T-cell (primary cell): ENCODE results near the gene ZNF765. TPM values are rescaled to one million over a fixed set of nuclear protein-coding genes. Genes with fewer than 3 reads are reported as not detected.
"Not testable (repeated sequence)": the region's sequence is repeated elsewhere in the genome, so short reads cannot be mapped to it uniquely, and the experiment has no call there.

Source experiments
- ATAC-seq, 4 experiments: fragments of 200-7000 bp in 3 of 4; fragments of 150-1000 bp in 1 of 4; cut with Tn5 transposase; replicated peaks in 1 of 4; 1 replicate in 3 of 4; 2 replicates in 1 of 4; pipeline ENCODE4 v1.10.0; 2021; ENCODE audit warnings: moderate library complexity in 3 of 4, mild to moderate bottlenecking in 2 of 4, moderate number of reproducible peaks in 1 of 4
- CTCF ChIA-PET, 2 donors: fragments of 300-600 bp; sonication (Branson Sonifier 250); formaldehyde crosslinking; loops; one replicate each; lab custom pipeline; 2022; ENCODE audit warnings: antibody characterized with exemption in 2 of 2; lab: Charles Lee
- POLR2A ChIA-PET, 2 donors: fragments of 300-600 bp; sonication (Branson Sonifier 250); formaldehyde crosslinking; loops; one replicate each; lab custom pipeline; 2022; ENCODE audit warnings: antibody characterized with exemption in 2 of 2; lab: Charles Lee
- DNase-seq, 35 experiments: peaks; one replicate each; pipeline versions ENCODE4 v3.0.0 to v3.0.0-alpha.2; 2013 to 2023
- H3K27ac ChIP-seq: one replicate; pipeline ENCODE4 v1.5.1; 2013; ENCODE audit warnings: low read length
- H3K27me3 ChIP-seq, 2 experiments: replicated peaks in 1 of 2; 1 replicate in 1 of 2; 2 replicates in 1 of 2; pipeline versions ENCODE4 v1.6.1 to v1.7.0; 2013; ENCODE audit warnings: low read length in 1 of 2, mixed read lengths in 1 of 2; ENCODE audit not compliant: control insufficient read depth in 2 of 2, insufficient read depth in 2 of 2; ENCODE audit errors: extremely low read depth in 1 of 2
- H3K36me3 ChIP-seq, 2 donors: 1 replicate in 1 of 2; 2 replicates in 1 of 2; pipeline versions ENCODE4 v1.6.1 to v1.7.0; 2013; ENCODE audit warnings: low read length in 1 of 2; ENCODE audit not compliant: control insufficient read depth in 2 of 2, insufficient read depth in 1 of 2; ENCODE audit errors: extremely low read depth in 1 of 2
- H3K4me1 ChIP-seq, 2 experiments: 1 replicate in 1 of 2; 2 replicates in 1 of 2; pipeline versions ENCODE4 v1.6.1 to v1.7.0; 2013; ENCODE audit warnings: low read length in 2 of 2, mixed read lengths in 1 of 2; ENCODE audit not compliant: insufficient read depth in 2 of 2, control insufficient read depth in 1 of 2; ENCODE audit errors: extremely low read depth in 1 of 2
- H3K4me3 ChIP-seq, 2 donors: 1 replicate in 1 of 2; 2 replicates in 1 of 2; pipeline versions ENCODE4 v1.5.1 to v1.7.0; 2013; ENCODE audit warnings: mild to moderate bottlenecking in 2 of 2, low read length in 1 of 2, moderate library complexity in 1 of 2; ENCODE audit not compliant: control insufficient read depth in 1 of 2; ENCODE audit errors: extremely low read depth in 1 of 2
- H3K9me3 ChIP-seq: 2 replicates; pipeline ENCODE4 v1.7.0; 2013
- H3K27ac Mint-ChIP-seq, 2 donors: one replicate each; pipeline ENCODE4 v1.8.0; 2020 to 2021; ENCODE audit warnings: mild to moderate bottlenecking in 2 of 2, mixed read lengths in 2 of 2
- H3K27me3 Mint-ChIP-seq, 2 donors: one replicate each; pipeline ENCODE4 v1.8.0; 2021 to 2022; ENCODE audit warnings: mixed read lengths in 2 of 2
- H3K36me3 Mint-ChIP-seq: one replicate; pipeline ENCODE4 v1.8.0; 2021; ENCODE audit warnings: mixed read lengths
- H3K4me1 Mint-ChIP-seq, 3 donors: one replicate each; pipeline ENCODE4 v1.8.0; 2020 to 2022; ENCODE audit warnings: mixed read lengths in 3 of 3, mild to moderate bottlenecking in 1 of 3
- H3K4me3 Mint-ChIP-seq, 3 donors: one replicate each; pipeline ENCODE4 v1.8.0; 2020 to 2022; ENCODE audit warnings: mild to moderate bottlenecking in 3 of 3, mixed read lengths in 3 of 3, moderate library complexity in 3 of 3
- H3K9me3 Mint-ChIP-seq, 3 donors: one replicate each; pipeline ENCODE4 v1.8.0; 2020 to 2022; ENCODE audit warnings: mixed read lengths in 3 of 3
- WGBS: methylation state at CpG from one replicate; pipeline ENCODE4 v1.1.5; 2013; ENCODE audit warnings: missing lambda C conversion rate; ENCODE audit not compliant: insufficient coverage; 5-methylcytosine and 5-hydroxymethylcytosine counted together
- total RNA-seq, 35 experiments: library from RNA in 6 of 35; stranded (reverse) in 6 of 35; fragments of 120-200 nt in 1 of 35; gene quantifications; one replicate each; pipeline versions ENCODE4 v1.2.1 to v1.2.4 and lab custom pipeline; 2013 to 2026

Gene ZNF765
- total RNA-seq, 5 donors from 2014 or later (not counting 1 experiment from before 2014, with no cell fraction given): 8.7 to 19.9 (median 13.9) TPM

- ATAC-seq (no peak), DNase-seq (no peak)
- peaks cover 18 to 57% (median 50%) of the 10 kb centered on the region in 3 donors for H3K9me3 Mint-ChIP-seq
- H3K4me1 ChIP-seq: no peaks in the 10 kb centered on the region
- CTCF ChIA-PET: no interaction called here
- 96% methylated on average over 2 of the region's 5 CpGs for WGBS
- H3K36me3 ChIP-seq: no peaks in the 10 kb centered on the region
- peaks cover 9% of the 10 kb centered on the region for H3K9me3 ChIP-seq
- H3K27me3 Mint-ChIP-seq: no peaks in the 10 kb centered on the region
- POLR2A ChIA-PET: no interaction called here
- peaks cover 0 to 1% (median 1%) of the 10 kb centered on the region in 3 donors for H3K4me1 Mint-ChIP-seq
- H3K27me3 ChIP-seq: no peaks in the 10 kb centered on the region
- no peak overlapping the region for H3K4me3 ChIP-seq
- H3K27ac Mint-ChIP-seq: no peak overlapping the region
- no peak overlapping the region for H3K4me3 Mint-ChIP-seq
- H3K27ac ChIP-seq: no peak overlapping the region
- peaks cover 37% of the 10 kb centered on the region for H3K36me3 Mint-ChIP-seq
These were observed 6.0 kb upstream of the ZNF765 start for GRCh38 chr19:53388904-53389303.

GRCh38 chr19:53389571-53389970 lies 5.4 kb upstream of the ZNF765 start:
- Mint-ChIP-seq H3K27ac (no peak overlapping the region), H3K9me3 (peaks cover 17 to 55% (median 47%) of the 10 kb centered on the region in 3 donors), H3K36me3 (peaks cover 35% of the 10 kb centered on the region), H3K27me3 (no peaks in the 10 kb centered on the region), H3K4me1 (peaks cover 2 to 3% (median 3%) of the 10 kb centered on the region in 3 donors), H3K4me3 (no peak overlapping the region)
- CTCF ChIA-PET: no interaction called here
- H3K4me3 ChIP-seq: peak overlapping the region in 1 of 2 donors; percentile 12
- H3K9me3 ChIP-seq: peaks cover 8% of the 10 kb centered on the region
- no peak for DNase-seq
- 94% methylated on average over 6 of the region's 8 CpGs for WGBS
- no peaks in the 10 kb centered on the region for H3K27me3 ChIP-seq
- POLR2A ChIA-PET: no interaction called here
- H3K36me3 ChIP-seq: no peaks in the 10 kb centered on the region
- no peak overlapping the region for H3K27ac ChIP-seq
- H3K4me1 ChIP-seq: peaks cover 2 to 3% of the 10 kb centered on the region in 2 experiments
- ATAC-seq: no peak

GRCh38 chr19:53389978-53390377 lies 5.0 kb upstream of the ZNF765 start:
- Mint-ChIP-seq H3K36me3 (peaks cover 31% of the 10 kb centered on the region), H3K27me3 (no peaks in the 10 kb centered on the region), H3K9me3 (peaks cover 13 to 51% (median 43%) of the 10 kb centered on the region in 3 donors), H3K4me3 (no peak overlapping the region), H3K27ac (no peak overlapping the region), H3K4me1 (peaks cover 5 to 6% (median 6%) of the 10 kb centered on the region in 3 donors)
- H3K4me3 ChIP-seq: no peak overlapping the region
- H3K27ac ChIP-seq: no peak overlapping the region
- ChIA-PET CTCF (no interaction called here), POLR2A (no interaction called here)
- peaks cover 3 to 6% of the 10 kb centered on the region in 2 experiments for H3K4me1 ChIP-seq
- no peaks in the 10 kb centered on the region for H3K36me3 ChIP-seq
- DNase-seq: no peak
- no peaks in the 10 kb centered on the region for H3K27me3 ChIP-seq
- peaks cover 7% of the 10 kb centered on the region for H3K9me3 ChIP-seq
- ATAC-seq: no peak
- WGBS: 58% methylated on average over 11 of the region's 22 CpGs

- Histone ChIP-seq H3K4me1 (peaks cover 3 to 15% of the 10 kb centered on the region in 2 experiments), H3K27ac (peak overlapping the region; percentile 15), H3K27me3 (no peaks in the 10 kb centered on the region), H3K9me3 (no peaks in the 10 kb centered on the region), H3K36me3 (peaks cover 0 to 14% of the 10 kb centered on the region in 2 donors), H3K4me3 (peak overlapping the region; percentile 56 to 79)
- Mint-ChIP-seq H3K36me3 (peaks cover 21% of the 10 kb centered on the region), H3K27me3 (no peaks in the 10 kb centered on the region), H3K9me3 (peaks cover 0 to 20% (median 12%) of the 10 kb centered on the region in 3 donors), H3K27ac (peak overlapping the region; percentile 93 to 94), H3K4me1 (peaks cover 28 to 33% (median 31%) of the 10 kb centered on the region in 3 donors), H3K4me3 (peak overlapping the region; percentile 95 to 97 (median 96))
- CTCF ChIA-PET: no interaction called here
- peak in 2 of 35 experiments; percentile 0 to 1 for DNase-seq
- peak in 1 of 4 experiments; percentile 0 for ATAC-seq
- 51% methylated on average over 11 of the region's 18 CpGs for WGBS
- POLR2A ChIA-PET: no interaction called here
These were observed 401 bp upstream of the ZNF765 start for GRCh38 chr19:53394522-53394973.

GRCh38 chr19:53395840-53396524 lies 1.0 kb downstream of the ZNF765 start:
- Mint-ChIP-seq H3K9me3 (peaks cover 0 to 13% (median 1%) of the 10 kb centered on the region in 3 donors), H3K27ac (peak overlapping the region; percentile 93 to 94), H3K4me1 (peaks cover 34 to 36% (median 34%) of the 10 kb centered on the region in 3 donors), H3K36me3 (peaks cover 29% of the 10 kb centered on the region), H3K4me3 (peak overlapping the region; percentile 95 to 97 (median 96))
- Histone ChIP-seq H3K27ac (peak overlapping the region; percentile 50), H3K36me3 (peaks cover 0 to 26% of the 10 kb centered on the region in 2 donors), H3K4me1 (peaks cover 3 to 15% of the 10 kb centered on the region in 2 experiments), H3K4me3 (peak overlapping the region; percentile 79 to 92)
- H3K27me3 ChIP-seq, ATAC-seq, CTCF ChIA-PET, DNase-seq, POLR2A ChIA-PET, H3K9me3 ChIP-seq, H3K27me3 Mint-ChIP-seq: not testable (repeated sequence)
- 35% methylated on average over 6 of the region's 9 CpGs for WGBS

GRCh38 chr19:53396525-53396868 lies 1.5 kb downstream of the ZNF765 start:
- peak overlapping the region; percentile 95 to 97 (median 96) for H3K4me3 Mint-ChIP-seq
- no peak overlapping the region for H3K27ac Mint-ChIP-seq
- peaks cover 34% of the 10 kb centered on the region for H3K36me3 Mint-ChIP-seq
- no peak overlapping the region for H3K27ac ChIP-seq
- peaks cover 0 to 8% (median under 1%) of the 10 kb centered on the region in 3 donors for H3K9me3 Mint-ChIP-seq
- H3K4me1 ChIP-seq: peaks cover 3 to 15% of the 10 kb centered on the region in 2 experiments
- POLR2A ChIA-PET: no interaction called here
- no peak for DNase-seq
- H3K9me3 ChIP-seq: no peaks in the 10 kb centered on the region
- no peak for ATAC-seq
- peaks cover 0 to 29% of the 10 kb centered on the region in 2 donors for H3K36me3 ChIP-seq
- H3K4me3 ChIP-seq: no peak overlapping the region
- H3K27me3 ChIP-seq: no peaks in the 10 kb centered on the region
- peaks cover 34 to 36% (median 34%) of the 10 kb centered on the region in 3 donors for H3K4me1 Mint-ChIP-seq
- CTCF ChIA-PET: no interaction called here
- WGBS: no CpG with 5 or more reads among the region's 1 CpG
- no peaks in the 10 kb centered on the region for H3K27me3 Mint-ChIP-seq
